Ishikawa (cell line): ENCODE measurements around the gene C6orf15.

ENCODE experiments used
- CEBPB ChIP-seq: IDR thresholded peaks from 2 replicates; pipeline ENCODE4 v1.6.1; 2012
- CREB1 ChIP-seq: IDR thresholded peaks from 2 replicates; pipeline ENCODE4 v1.6.1; 2012; ENCODE audit warnings: low read depth
- EGR1 ChIP-seq: IDR thresholded peaks from 2 replicates; pipeline ENCODE4 v1.6.1; 2012
- EP300 ChIP-seq: IDR thresholded peaks from 2 replicates; pipeline ENCODE4 v1.6.1; 2012; ENCODE audit warnings: borderline replicate concordance
- FOXM1 ChIP-seq: IDR thresholded peaks from 2 replicates; pipeline ENCODE4 v1.6.1; 2012; ENCODE audit warnings: low read depth, borderline replicate concordance
- MAX ChIP-seq: IDR thresholded peaks from 2 replicates; pipeline ENCODE4 v1.6.1; 2012
- NFIC ChIP-seq: IDR thresholded peaks from 2 replicates; pipeline ENCODE4 v1.6.1; 2012
- RAD21 ChIP-seq: IDR thresholded peaks from 2 replicates; pipeline ENCODE4 v1.6.1; 2012; ENCODE audit warnings: low read depth
- TAF1 ChIP-seq: IDR thresholded peaks from 2 replicates; pipeline ENCODE4 v1.6.1; 2012; ENCODE audit warnings: low read depth, mild to moderate bottlenecking
- TCF12 ChIP-seq: IDR thresholded peaks from 2 replicates; pipeline ENCODE4 v1.6.1; 2012; ENCODE audit warnings: low read depth
- TEAD4 ChIP-seq: IDR thresholded peaks from 2 replicates; pipeline ENCODE4 v1.6.1; 2012
- YY1 ChIP-seq: IDR thresholded peaks from 2 replicates; pipeline ENCODE4 v1.6.1; 2012; ENCODE audit warnings: low read depth
- ZBTB7A ChIP-seq: IDR thresholded peaks from 2 replicates; pipeline ENCODE4 v1.6.1; 2012; ENCODE audit warnings: low read depth
- TF ChIP-seq, protein P1 (sequence below): IDR thresholded peaks from 2 replicates; pipeline ENCODE4 v1.6.1; 2012; ENCODE audit warnings: low read depth, mild to moderate bottlenecking
- TF ChIP-seq, protein P2 (sequence below): IDR thresholded peaks from 2 replicates; pipeline ENCODE4 v1.6.1; 2012

C6orf15 gene

DNA sequence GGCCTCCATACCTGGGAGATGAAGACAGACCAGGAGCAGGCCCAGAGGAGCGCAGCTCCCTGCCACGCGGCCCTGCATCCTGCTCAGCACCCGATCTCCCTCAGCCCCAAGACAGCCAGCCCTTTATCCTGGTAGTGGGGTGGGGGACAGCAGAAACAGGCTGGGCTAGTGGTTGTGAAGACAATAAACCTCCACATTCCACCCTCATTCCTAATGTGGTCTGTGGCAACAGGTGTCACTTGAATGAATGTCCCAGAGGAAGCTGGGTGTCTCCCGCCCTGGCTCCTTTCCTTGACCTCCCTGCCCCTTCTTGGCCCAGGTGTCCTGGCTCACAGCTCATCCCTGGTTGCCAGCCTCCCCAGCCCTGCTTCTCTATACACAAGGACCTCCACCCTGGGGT lies at the start of gene C6orf15:
TSS of gene C6orf15 (minus strand) at position 98 of the 400 bp plus-strand sequence. CDS start at position 78, 20 bp downstream.
- TF ChIP-seq EGR1 = no peak
- no peak for TF ChIP-seq NFIC
- TF ChIP-seq CREB1 = no peak
- TF ChIP-seq ZBTB7A = no peak
- TF ChIP-seq EP300 = no peak
- TF ChIP-seq MAX = no peak
- no peak for TF ChIP-seq RAD21
- no peak for TF ChIP-seq FOXM1
- no peak for TF ChIP-seq CEBPB
- no peak for TF ChIP-seq TAF1
- TF ChIP-seq, protein P1, sequence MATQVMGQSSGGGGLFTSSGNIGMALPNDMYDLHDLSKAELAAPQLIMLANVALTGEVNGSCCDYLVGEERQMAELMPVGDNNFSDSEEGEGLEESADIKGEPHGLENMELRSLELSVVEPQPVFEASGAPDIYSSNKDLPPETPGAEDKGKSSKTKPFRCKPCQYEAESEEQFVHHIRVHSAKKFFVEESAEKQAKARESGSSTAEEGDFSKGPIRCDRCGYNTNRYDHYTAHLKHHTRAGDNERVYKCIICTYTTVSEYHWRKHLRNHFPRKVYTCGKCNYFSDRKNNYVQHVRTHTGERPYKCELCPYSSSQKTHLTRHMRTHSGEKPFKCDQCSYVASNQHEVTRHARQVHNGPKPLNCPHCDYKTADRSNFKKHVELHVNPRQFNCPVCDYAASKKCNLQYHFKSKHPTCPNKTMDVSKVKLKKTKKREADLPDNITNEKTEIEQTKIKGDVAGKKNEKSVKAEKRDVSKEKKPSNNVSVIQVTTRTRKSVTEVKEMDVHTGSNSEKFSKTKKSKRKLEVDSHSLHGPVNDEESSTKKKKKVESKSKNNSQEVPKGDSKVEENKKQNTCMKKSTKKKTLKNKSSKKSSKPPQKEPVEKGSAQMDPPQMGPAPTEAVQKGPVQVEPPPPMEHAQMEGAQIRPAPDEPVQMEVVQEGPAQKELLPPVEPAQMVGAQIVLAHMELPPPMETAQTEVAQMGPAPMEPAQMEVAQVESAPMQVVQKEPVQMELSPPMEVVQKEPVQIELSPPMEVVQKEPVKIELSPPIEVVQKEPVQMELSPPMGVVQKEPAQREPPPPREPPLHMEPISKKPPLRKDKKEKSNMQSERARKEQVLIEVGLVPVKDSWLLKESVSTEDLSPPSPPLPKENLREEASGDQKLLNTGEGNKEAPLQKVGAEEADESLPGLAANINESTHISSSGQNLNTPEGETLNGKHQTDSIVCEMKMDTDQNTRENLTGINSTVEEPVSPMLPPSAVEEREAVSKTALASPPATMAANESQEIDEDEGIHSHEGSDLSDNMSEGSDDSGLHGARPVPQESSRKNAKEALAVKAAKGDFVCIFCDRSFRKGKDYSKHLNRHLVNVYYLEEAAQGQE = no peak
- TF ChIP-seq, protein P2, sequence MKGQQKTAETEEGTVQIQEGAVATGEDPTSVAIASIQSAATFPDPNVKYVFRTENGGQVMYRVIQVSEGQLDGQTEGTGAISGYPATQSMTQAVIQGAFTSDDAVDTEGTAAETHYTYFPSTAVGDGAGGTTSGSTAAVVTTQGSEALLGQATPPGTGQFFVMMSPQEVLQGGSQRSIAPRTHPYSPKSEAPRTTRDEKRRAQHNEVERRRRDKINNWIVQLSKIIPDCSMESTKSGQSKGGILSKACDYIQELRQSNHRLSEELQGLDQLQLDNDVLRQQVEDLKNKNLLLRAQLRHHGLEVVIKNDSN = no peak

GRCh38 chr6:31161216-31162126 lies 49.1 kb upstream of the C6orf15 start:
- TF ChIP-seq, protein P1 = no peak
- TF ChIP-seq TEAD4 = no peak

- TF ChIP-seq YY1 (no peak), CREB1 (no peak)
Measured at GRCh38 chr6:31158863-31159855, 46.8 kb upstream of the C6orf15 start.

- TF ChIP-seq YY1 (no peak), MAX (peak; percentile 52), TCF12 (no peak; the same call in 1 of the 2 replicates), FOXM1 (peak; percentile 39; the same call in 1 of the 2 replicates), CREB1 (0 out of 2 replicates have a peak, but pooled peaks have one; percentile 23), TEAD4 (peak; percentile 77), EP300 (no peak), EGR1 (peak; percentile 75; the same call in 1 of the 2 replicates), NFIC (no peak), TAF1 (peak; percentile 67), ZBTB7A (peak; percentile 23; the same call in 1 of the 2 replicates)
- TF ChIP-seq, protein P1 = no peak
Measured at GRCh38 chr6:31158140-31158862, 45.9 kb upstream of the C6orf15 start, which contains the start of gene TCF19. TCF19 (plus strand) TSS chr6:31158589; CDS start chr6:31159470, 881 bp downstream.
